Hindlimb muscle (tissue), 1 donor: ENCODE measurements around the gene CFAP97. TPM values are rescaled to one million over a fixed set of nuclear protein-coding genes. Genes with fewer than 3 reads are reported as not detected.
"Not testable (repeated sequence)": the region's sequence is repeated elsewhere in the genome, so short reads cannot be mapped to it uniquely, and the experiment has no call there.

ENCODE experiments used
- DNase-seq: peaks from one replicate; pipeline ENCODE4 v3.0.0-alpha.2; 2013
- polyA plus RNA-seq: library from polyadenylated mRNA; unstranded; fragments of 120-200 nt; gene quantifications from one replicate; pipeline ENCODE4 v1.2.1, GENCODE V29; 2013; ENCODE audit not compliant: insufficient read length

Gene CFAP97
- 28.3 TPM for polyA plus RNA-seq

DNA sequence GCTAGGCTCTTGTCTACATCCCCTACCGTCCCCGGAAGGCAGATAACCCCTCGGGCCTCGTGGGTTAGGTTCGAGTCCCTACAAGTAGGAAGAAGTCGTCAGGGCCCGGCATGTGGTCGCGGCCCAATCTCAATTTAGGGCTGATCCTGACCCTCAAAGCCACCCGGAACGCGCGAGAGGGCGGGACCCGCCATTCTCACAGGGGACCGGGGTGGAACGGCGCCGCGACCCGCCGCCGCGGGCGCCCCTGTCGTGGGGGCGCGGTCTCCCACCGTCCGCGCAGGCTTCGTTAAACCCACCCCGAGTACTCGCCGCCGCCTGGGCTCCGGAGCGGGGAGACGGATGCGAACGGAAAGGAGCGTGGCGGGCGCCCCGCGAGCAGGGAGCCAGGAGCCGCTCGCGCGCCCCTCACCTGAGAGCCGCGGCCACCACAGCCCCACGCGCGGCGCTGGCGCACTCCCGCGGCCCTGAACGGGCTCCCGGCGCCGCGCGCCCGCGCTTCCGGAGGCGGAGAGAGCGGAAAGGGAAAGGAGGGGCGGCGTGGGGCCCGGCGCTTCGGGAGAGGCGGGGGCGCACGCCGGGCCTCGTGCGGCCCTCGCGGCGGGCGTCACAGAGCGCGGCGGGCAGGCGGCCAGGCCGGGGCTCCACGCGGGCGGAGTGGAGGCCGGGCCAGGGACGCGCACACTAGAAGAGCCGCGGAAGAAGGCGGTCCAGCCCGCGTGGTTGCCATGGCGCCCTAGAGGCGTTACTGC lies at the start of gene CFAP97:
TSS of gene CFAP97 (minus strand) at position 515 of the 752 bp plus-strand sequence. CDS start 12,804 bp downstream, outside the sequence.
- peak; percentile 93 for DNase-seq

- no peak for DNase-seq
Observed at GRCh38 chr4:185249105-185249504, 45.3 kb upstream of the CFAP97 start.

GRCh38 chr4:185248393-185249039 lies 44.7 kb upstream of the CFAP97 start:
- DNase-seq = no peak

- no peak for DNase-seq
Observed at GRCh38 chr4:185247151-185247550, 43.4 kb upstream of the CFAP97 start.

GRCh38 chr4:185246453-185246852 lies 42.7 kb upstream of the CFAP97 start:
- no peak for DNase-seq

DNA sequence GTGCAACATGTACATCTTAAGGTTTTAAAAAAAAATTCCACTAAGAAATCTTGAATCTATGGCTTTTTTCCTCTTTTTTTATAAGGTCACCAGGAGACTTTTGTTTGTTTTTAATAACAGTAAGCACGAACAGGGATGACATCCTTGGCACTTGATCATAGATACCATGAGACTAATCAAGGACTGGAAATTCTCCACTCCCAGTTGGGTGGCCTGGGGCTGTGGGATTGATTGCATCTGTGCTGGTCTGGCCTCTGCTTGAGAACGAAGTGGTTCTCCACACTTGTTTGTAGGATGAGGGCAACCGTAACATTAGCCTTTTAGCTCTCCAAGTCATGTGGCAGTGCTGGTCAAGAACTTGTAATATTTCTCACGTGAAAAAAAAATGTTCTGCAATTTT lies 41.0 kb upstream of the CFAP97 start:
- DNase-seq = no peak

- DNase-seq = no peak
Observed at GRCh38 chr4:185243879-185244278, 40.1 kb upstream of the CFAP97 start.

GRCh38 chr4:185242749-185243533 lies 39.1 kb upstream of the CFAP97 start:
- no peak for DNase-seq

DNA sequence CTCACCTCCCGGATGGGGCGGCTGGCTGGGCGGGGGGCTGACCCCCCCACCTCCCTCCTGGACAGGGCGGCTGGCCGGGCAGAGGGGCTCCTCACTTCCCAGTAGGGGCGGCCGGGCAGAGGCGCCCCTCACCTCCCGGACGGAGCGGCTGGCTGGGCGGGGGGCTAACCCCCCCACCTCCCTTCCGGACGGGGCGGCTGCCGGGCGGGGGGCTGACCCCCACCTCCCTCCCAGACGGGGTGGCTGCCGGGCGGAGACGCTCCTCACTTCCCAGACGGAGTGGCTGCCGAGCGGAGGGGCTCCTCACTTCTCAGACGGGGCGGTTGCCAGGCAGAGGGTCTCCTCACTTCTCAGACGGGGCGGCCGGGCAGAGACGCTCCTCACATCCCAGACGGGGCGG lies 36.7 kb upstream of the CFAP97 start:
- DNase-seq = not testable (repeated sequence)

DNA sequence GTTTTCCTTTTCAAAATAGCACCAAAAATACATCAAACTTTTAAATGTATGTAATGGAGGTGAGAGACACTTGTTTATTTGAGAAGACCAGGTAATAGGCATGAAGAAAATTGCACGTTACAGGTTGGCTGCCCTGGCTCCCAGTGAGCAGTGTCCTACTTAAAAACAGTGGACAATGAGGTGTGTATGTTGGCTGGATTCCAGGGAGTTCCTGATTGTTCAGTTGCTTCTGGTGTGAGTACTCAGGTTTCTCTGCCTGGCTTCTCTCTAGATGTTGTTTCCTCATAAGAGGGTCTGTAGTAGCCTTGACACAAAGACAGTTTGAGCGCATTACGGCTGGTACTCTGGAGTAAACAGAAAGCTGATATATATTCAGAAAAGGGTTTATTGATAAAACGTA lies 35.0 kb upstream of the CFAP97 start:
- no peak for DNase-seq

DNA sequence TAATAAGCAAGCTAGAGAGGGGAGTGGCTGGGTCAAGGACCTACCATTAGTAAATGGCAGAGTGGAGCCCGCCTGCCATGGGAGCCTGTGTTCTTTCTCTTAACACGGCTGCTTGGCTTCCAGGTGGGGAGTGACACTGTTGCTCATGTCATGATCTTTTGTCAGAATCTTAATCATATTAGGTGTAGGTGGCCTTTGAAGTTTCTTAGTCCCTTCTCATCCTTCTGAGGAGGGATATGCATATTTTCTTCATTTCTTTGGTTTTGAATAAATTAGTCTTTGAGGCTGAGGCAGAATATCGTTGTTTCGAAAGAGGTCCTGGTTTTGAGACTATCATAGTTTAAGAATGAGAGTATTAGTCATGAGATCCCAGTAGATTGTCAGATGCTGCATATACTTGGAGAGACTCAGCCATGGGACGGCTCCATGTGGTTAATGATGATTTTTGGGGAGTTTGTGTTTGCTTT lies 34.4 kb upstream of the CFAP97 start:
- no peak for DNase-seq

DNA sequence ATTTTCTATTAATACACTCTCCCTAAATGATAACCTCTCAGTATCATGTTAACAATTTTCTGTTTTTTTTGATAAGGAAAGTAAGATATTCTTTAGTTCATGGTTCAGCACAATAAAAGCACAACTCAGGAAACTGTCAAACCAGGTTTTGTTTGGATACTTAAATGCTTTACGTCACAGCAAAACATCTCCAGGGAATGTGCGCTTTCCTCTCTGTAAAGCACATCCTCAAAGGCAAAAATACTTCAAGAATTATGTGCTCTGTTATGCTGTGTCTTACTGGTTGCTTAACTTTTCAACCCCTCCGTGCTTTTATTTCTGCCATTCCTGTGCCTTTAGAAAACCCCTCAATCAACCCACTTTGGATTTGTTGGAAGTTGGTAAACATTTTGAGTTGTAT lies 33.4 kb upstream of the CFAP97 start:
- no peak for DNase-seq

GRCh38 chr4:185235843-185236503 lies 32.2 kb upstream of the CFAP97 start:
- no peak for DNase-seq

GRCh38 chr4:185235119-185235842 lies 31.5 kb upstream of the CFAP97 start:
- DNase-seq = no peak

DNA sequence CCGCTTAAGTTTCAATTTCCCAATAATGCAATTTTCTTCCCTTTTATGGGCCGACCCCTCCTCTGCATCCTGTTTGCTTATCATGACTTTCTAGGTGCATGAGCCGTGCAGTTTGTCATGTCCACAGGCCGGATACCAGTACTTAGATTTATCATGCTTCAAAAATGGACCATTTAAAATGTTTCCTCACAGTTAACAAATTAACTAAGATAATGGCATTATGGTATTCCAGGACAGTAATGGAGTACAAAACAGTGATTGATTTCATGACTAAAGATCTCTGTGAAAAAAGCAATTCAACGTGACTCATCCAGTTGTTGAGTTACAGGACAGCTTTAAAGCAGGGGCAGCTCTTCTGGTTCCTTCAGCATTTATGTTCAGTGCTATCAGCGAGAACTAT lies 28.6 kb upstream of the CFAP97 start:
- DNase-seq = no peak

- no peak for DNase-seq
Observed at GRCh38 chr4:185229021-185229818, 25.4 kb upstream of the CFAP97 start.

GRCh38 chr4:185227713-185228278 lies 24.0 kb upstream of the CFAP97 start:
- DNase-seq = no peak

- DNase-seq = no peak
Observed at GRCh38 chr4:185227131-185227551, 23.3 kb upstream of the CFAP97 start.

DNA sequence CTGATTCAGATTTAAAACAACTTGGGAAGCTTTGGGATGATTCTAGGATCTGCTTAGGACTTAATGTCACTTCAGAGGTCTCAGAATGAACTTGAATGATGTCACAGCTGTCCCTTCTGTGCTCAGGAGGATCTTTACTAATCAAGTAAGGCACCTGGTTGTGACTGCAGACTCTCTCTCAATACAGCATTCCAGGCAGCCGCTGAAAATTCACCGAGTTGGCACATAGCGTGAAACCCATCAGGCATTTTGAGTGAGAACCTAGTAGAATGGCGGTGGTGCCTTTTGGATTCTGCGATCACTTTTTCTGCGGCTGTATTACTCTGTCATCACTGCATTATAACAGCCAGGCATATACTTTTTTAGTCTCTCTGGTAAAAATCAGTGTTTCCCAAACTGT lies 22.1 kb upstream of the CFAP97 start:
- no peak for DNase-seq

- DNase-seq = no peak
Observed at GRCh38 chr4:185224597-185224996, 20.8 kb upstream of the CFAP97 start.

DNA sequence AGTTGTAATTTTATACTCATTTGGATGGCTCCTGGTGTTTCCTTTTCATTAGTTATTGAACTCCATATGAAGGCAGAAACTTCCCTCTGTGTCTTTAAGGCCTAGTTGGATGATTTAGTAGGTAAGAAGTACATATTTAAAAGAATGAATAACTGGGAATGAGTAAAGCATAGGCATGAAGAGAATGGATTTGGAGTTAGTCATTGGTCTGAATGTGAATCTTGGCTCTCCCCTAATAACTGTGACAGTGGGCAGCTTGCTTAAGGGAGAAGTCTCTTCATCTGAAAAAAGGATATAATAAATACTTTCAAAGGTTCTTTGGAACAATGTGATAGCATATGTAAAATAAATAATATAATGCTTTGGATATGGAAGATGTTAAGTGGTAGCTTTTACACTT lies 18.8 kb upstream of the CFAP97 start:
- DNase-seq = no peak
